HG02571 (cell line): ENCODE results near the gene USH2A.
"Not testable (repeated sequence)": the region's sequence is repeated elsewhere in the genome, so short reads cannot be mapped to it uniquely, and the experiment has no call there.

Experiments used
- ATAC-seq: cut with Tn5 transposase; IDR thresholded peaks from one replicate; pipeline ENCODE4 v1.9.1; 2021; ENCODE audit warnings: mild to moderate bottlenecking, moderate library complexity; ENCODE audit not compliant: unreplicated experiment

The USH2A gene

GRCh38 chr1:216416488-216416887, 6.8 kb downstream of the USH2A start:
- no peak for ATAC-seq

GRCh38 chr1:216410026-216410425, 13.2 kb downstream of the USH2A start:
- no peak for ATAC-seq

GRCh38 chr1:216390956-216391355, 32.3 kb downstream of the USH2A start:
- no peak for ATAC-seq

GRCh38 chr1:216389774-216390173, 33.5 kb downstream of the USH2A start:
- no peak for ATAC-seq

- no peak for ATAC-seq
Observed at GRCh38 chr1:216388558-216388957, 34.7 kb downstream of the USH2A start.

GRCh38 chr1:216387782-216388181, 35.5 kb downstream of the USH2A start:
- ATAC-seq: no peak

- no peak for ATAC-seq
Observed at GRCh38 chr1:216379441-216379840, 43.8 kb downstream of the USH2A start.

GRCh38 chr1:216368249-216368648, 55.0 kb downstream of the USH2A start:
- no peak for ATAC-seq

- no peak for ATAC-seq
Observed at GRCh38 chr1:216366979-216367378, 56.3 kb downstream of the USH2A start.

GRCh38 chr1:216356945-216357344, 66.3 kb downstream of the USH2A start:
- ATAC-seq: no peak

- ATAC-seq: no peak
Observed at GRCh38 chr1:216350186-216350585, 73.1 kb downstream of the USH2A start.

GRCh38 chr1:216346526-216346925, 76.7 kb downstream of the USH2A start:
- no peak for ATAC-seq

GRCh38 chr1:216340542-216340941, 82.7 kb downstream of the USH2A start:
- not testable (repeated sequence) for ATAC-seq

- ATAC-seq: no peak
Observed at GRCh38 chr1:216332462-216332861, 90.8 kb downstream of the USH2A start.

GRCh38 chr1:216332003-216332402, 91.2 kb downstream of the USH2A start:
- no peak for ATAC-seq

GRCh38 chr1:216331211-216331610, 92.0 kb downstream of the USH2A start:
- ATAC-seq: no peak

- no peak for ATAC-seq
Observed at GRCh38 chr1:216330262-216330661, 93.0 kb downstream of the USH2A start.

- no peak for ATAC-seq
Observed at GRCh38 chr1:216325946-216326345, 97.3 kb downstream of the USH2A start.

GRCh38 chr1:216325336-216325735, 97.9 kb downstream of the USH2A start:
- ATAC-seq: no peak

- ATAC-seq: no peak
Observed at GRCh38 chr1:216323344-216323743, 99.9 kb downstream of the USH2A start.

- ATAC-seq: no peak
Observed at GRCh38 chr1:216314379-216315095, 108.7 kb downstream of the USH2A start.

- no peak for ATAC-seq
Observed at GRCh38 chr1:216310776-216311175, 112.5 kb downstream of the USH2A start.

GRCh38 chr1:216306830-216307229, 116.4 kb downstream of the USH2A start:
- ATAC-seq: no peak
